GM12878 (cell line): ENCODE data around the gene LARP1B. TPM values are rescaled to one million over a fixed set of nuclear protein-coding genes. Genes with fewer than 3 reads are reported as not detected.

ENCODE experiments used
- ATAC-seq: fragments of 200-7000 bp; cut with Tn5 transposase; 3 replicates; pipeline ENCODE4 v1.9.1; 2020; ENCODE audit warnings: mild to moderate bottlenecking, moderate library complexity
- BruUV-seq: library from RNA; stranded (reverse); fragments of 400-500 nt; replicated peaks from 2 replicates; lab custom pipeline; 2021; lab: Mats Ljungman, UMichigan
- CTCF ChIA-PET: fragments of 300-600 bp; sonication (Branson Sonifier 250); formaldehyde crosslinking; extraction: SDS; loops from one replicate; lab custom pipeline; 2021; ENCODE audit warnings: inconsistent platforms; lab: Yijun Ruan, JAX
- POLR2A ChIA-PET: fragments of 350-600 bp; formaldehyde crosslinking; extraction: SDS; loops from one replicate; lab custom pipeline; 2021; ENCODE audit warnings: inconsistent platforms; lab: Charles Lee
- RAD21 ChIA-PET: fragments of 300-600 bp; sonication (Branson Sonifier 250); formaldehyde crosslinking; loops from one replicate; lab custom pipeline; 2023; ENCODE audit warnings: antibody characterized with exemption; ENCODE audit not compliant: unreplicated experiment; lab: Charles Lee
- SMC1A ChIA-PET: fragments of 300-600 bp; sonication (Branson Sonifier 250); formaldehyde crosslinking; loops from one replicate; lab custom pipeline; 2023; ENCODE audit not compliant: unreplicated experiment, uncharacterized antibody; lab: Charles Lee
- DNase-seq: peaks from one replicate; pipeline ENCODE4 v3.0.0-alpha.2; 2011; ENCODE audit warnings: low read depth, low spot score
- FAIRE-seq: peaks from 3 replicates; lab custom pipeline; 2011; peaks lifted over from hg19 to GRCh38; lab: Jason Lieb, UNC
- H2AFZ ChIP-seq: 2 replicates; pipeline ENCODE4 v1.6.0; 2011; ENCODE audit warnings: low read depth, low read length, control low read depth; ENCODE audit not compliant: control insufficient read depth
- H3K27ac ChIP-seq: 2 replicates; pipeline ENCODE4 v1.5.1; 2011; ENCODE audit warnings: control low read depth; ENCODE audit not compliant: control insufficient read depth, insufficient read depth
- H3K27me3 ChIP-seq, 2 experiments: replicated peaks in 1 of 2; 2 replicates each; pipeline versions ENCODE4 v1.6.0 to v1.6.1; 2011; ENCODE audit warnings: low read length in 1 of 2; ENCODE audit not compliant: control insufficient read depth in 2 of 2, insufficient read depth in 2 of 2
- H3K36me3 ChIP-seq, 2 experiments: 2 replicates each; pipeline ENCODE4 v1.5.1; 2011; ENCODE audit warnings: low read length in 1 of 2; ENCODE audit not compliant: control insufficient read depth in 2 of 2, insufficient read depth in 2 of 2
- H3K4me1 ChIP-seq: 2 replicates; pipeline ENCODE4 v1.6.1; 2011; ENCODE audit warnings: mild to moderate bottlenecking, low read length, moderate library complexity, mixed read lengths; ENCODE audit not compliant: control insufficient read depth, insufficient read depth
- H3K4me2 ChIP-seq: 2 replicates; pipeline ENCODE4 v1.6.0; 2011; ENCODE audit warnings: control low read depth; ENCODE audit not compliant: control insufficient read depth, insufficient read depth
- H3K4me3 ChIP-seq: fragments of 200-600 bp; sonication (generic); 2 replicates; pipeline ENCODE4 v1.5.1; 2016
- H3K79me2 ChIP-seq: 2 replicates; pipeline ENCODE4 v1.6.0; 2011; ENCODE audit warnings: low read length; ENCODE audit not compliant: control insufficient read depth, insufficient read depth
- H3K9ac ChIP-seq: 2 replicates; pipeline ENCODE4 v1.8.0; 2011; ENCODE audit warnings: low read length, control low read depth, mixed read lengths; ENCODE audit not compliant: control insufficient read depth, insufficient read depth
- H3K9me3 ChIP-seq: replicated peaks from 3 replicates; pipeline ENCODE4 v1.5.1; 2011; ENCODE audit warnings: mild to moderate bottlenecking, low read length; ENCODE audit not compliant: control insufficient read depth, insufficient read depth
- H4K20me1 ChIP-seq: 2 replicates; pipeline ENCODE4 v1.6.0; 2011; ENCODE audit not compliant: control insufficient read depth, insufficient read depth
- CREB1 ChIP-seq: IDR thresholded peaks from 2 replicates; pipeline ENCODE4 v1.6.1; 2012; ENCODE audit warnings: low read depth, mild to moderate bottlenecking, inconsistent platforms
- HCFC1 ChIP-seq: fragments of 150-350 bp; IDR thresholded peaks from 2 replicates; pipeline ENCODE4 v1.6.1; 2014; ENCODE audit warnings: low read length
- IKZF1 ChIP-seq: fragments of 450-650 bp; conservative IDR thresholded peaks from 2 replicates; pipeline ENCODE4 v1.6.1; 2017; ENCODE audit warnings: antibody characterized with exemption, mild to moderate bottlenecking
- RAD21 ChIP-seq: IDR thresholded peaks from 2 replicates; pipeline ENCODE4 v1.6.1; 2011; ENCODE audit warnings: mild to moderate bottlenecking, low read depth, low read length, moderate library complexity; ENCODE audit not compliant: insufficient read depth
- SMC3 ChIP-seq: IDR thresholded peaks from 2 replicates; pipeline ENCODE4 v1.6.1; 2011; ENCODE audit warnings: low read length, improper control_type of control experiment, borderline replicate concordance
- SPI1 ChIP-seq: IDR thresholded peaks from 2 replicates; pipeline ENCODE4 v1.6.1; 2011; ENCODE audit warnings: low read depth, mild to moderate bottlenecking, low read length, moderate library complexity, borderline replicate concordance; ENCODE audit not compliant: insufficient read depth
- SREBF2 ChIP-seq: IDR thresholded peaks from 2 replicates; pipeline ENCODE4 v1.6.1; 2012; ENCODE audit warnings: mild to moderate bottlenecking, low read length
- ZNF592 ChIP-seq: fragments of 450-650 bp; IDR thresholded peaks from 2 replicates; pipeline ENCODE4 v1.6.1; 2017; ENCODE audit warnings: mild to moderate bottlenecking, moderate library complexity
- WGBS: methylation state at CpG from one replicate; pipeline ENCODE4 v1.1.6; 2016; ENCODE audit warnings: low lambda C conversion rate; ENCODE audit not compliant: insufficient replicate concordance, insufficient coverage; ENCODE audit errors: missing lambda C conversion rate; 5-methylcytosine and 5-hydroxymethylcytosine counted together
- in situ Hi-C: fragments of 300-500 bp; cut with MboI; formaldehyde crosslinking; loops from 9 replicates; pipeline ENCODE4 v1.14.3; 2018; ENCODE audit warnings: mixed read lengths
- intact Hi-C: fragments of 100-400 bp; cut with micrococcal nuclease; formaldehyde crosslinking; loops from one replicate; pipeline ENCODE4 v1.14.2; 2022; ENCODE audit not compliant: unreplicated experiment
- polyA plus RNA-seq, 11 experiments: library from polyadenylated mRNA; depleted of rRNA in 4 of 11; unstranded in 6 of 11; stranded (reverse) in 5 of 11; fragments of >200 nt; fragmentation: Nextera tagmentation in 4 of 11; fragmentation: Illumina TruSeq in 1 of 11; extraction: Ambion mirVana in 4 of 11; extraction: Trizol in 1 of 11; gene quantifications; 1 replicate in 1 of 11; 2 replicates in 10 of 11; pipeline versions ENCODE4 v1.2.1 to v1.2.3, GENCODE V29; 2011 to 2016; ENCODE audit warnings: inconsistent platforms in 2 of 11, missing spikeins in 2 of 11, low read depth in 1 of 11
- total RNA-seq, 4 experiments: library from RNA; depleted of rRNA in 3 of 4; stranded (reverse); fragments of >200 nt in 3 of 4; fragmentation: Illumina TruSeq in 1 of 4; extraction: Trizol in 1 of 4; gene quantifications; 2 replicates each; pipeline versions ENCODE4 v1.2.1 to v1.2.3, GENCODE V29; 2013 to 2021

Gene LARP1B
- total and polyA plus RNA-seq, 10 of the 15 experiments (the other 5 are each of a cell fraction or from before 2014, with no cell fraction given): 9.2 to 30.9 (median 14.7) TPM

GRCh38 chr4:128159967-128160366 lies 98.9 kb downstream of the LARP1B start:
- no peak overlapping the region for H3K9ac ChIP-seq
- TF ChIP-seq SPI1: no peak
- TF ChIP-seq RAD21: no peak
- TF ChIP-seq IKZF1: no peak
- TF ChIP-seq CREB1: no peak
- TF ChIP-seq SREBF2: no peak
- TF ChIP-seq SMC3: no peak
- no peak for TF ChIP-seq ZNF592
- TF ChIP-seq HCFC1: no peak
- ChIA-PET CTCF (interaction anchor here (1.0 kb wide), 1 partner anchor 17 kb away, joined by 3 read pairs; no protein-coding TSS in a partner anchor), RAD21 (no interaction called here), SMC1A (interaction anchor here (1.4 kb wide), 1 partner anchor 248 kb away, joined by 4 read pairs; no protein-coding TSS in a partner anchor), POLR2A (interaction anchor here (1.0 kb wide), 1 partner anchor 24 kb away, joined by 3 read pairs; no protein-coding TSS in a partner anchor)
- H3K4me1 ChIP-seq: no peaks in the 10 kb centered on the region
- no peaks in the 10 kb centered on the region; the same call in 2 of the 3 replicates for H3K9me3 ChIP-seq
- no peaks in the 10 kb centered on the region for H3K79me2 ChIP-seq
- FAIRE-seq (no peak), ATAC-seq (no peak), DNase-seq (no peak)
- no peak overlapping the region for H3K4me2 ChIP-seq
- H3K27me3 ChIP-seq: no peaks in the 10 kb centered on the region
- no TSS peak for BruUV-seq
- H3K27ac ChIP-seq: no peak overlapping the region
- in situ Hi-C loops (no loop called here), intact Hi-C loops (no loop called here)
- WGBS: 67% methylated on average over 2 of the region's 2 CpGs
- H3K4me3 ChIP-seq: no peak overlapping the region
- no peaks in the 10 kb centered on the region; a peak in 1 of 4 replicates for H3K36me3 ChIP-seq
- H4K20me1 ChIP-seq: no peaks in the 10 kb centered on the region
- no peak overlapping the region for H2AFZ ChIP-seq
